Panc1 (cell line): ENCODE data around the gene LY6G6F.

ENCODE experiments used
- CTCF ChIP-seq: fragments of 450-650 bp; IDR thresholded peaks from 2 replicates; pipeline ENCODE4 v1.5.1; 2017; ENCODE audit warnings: mild to moderate bottlenecking
- POLR2AphosphoS5 ChIP-seq: IDR thresholded peaks from 2 replicates; pipeline ENCODE4 v1.6.1; 2012; ENCODE audit warnings: mild to moderate bottlenecking, low read depth, low read length, moderate library complexity
- TCF7L2 ChIP-seq: IDR thresholded peaks from 2 replicates; pipeline ENCODE4 v1.6.1; 2011; ENCODE audit warnings: mild to moderate bottlenecking, low read depth, low read length, inconsistent platforms

- TF ChIP-seq CTCF: no peak
- TF ChIP-seq POLR2AphosphoS5: no peak
- no peak for TF ChIP-seq TCF7L2
These were observed 5.8 kb upstream of the LY6G6F start for GRCh38 chr6:31700740-31701401.
